Ovary (tissue), 9 donors: ENCODE measurements around the gene C1orf50. TPM values are rescaled to one million over a fixed set of nuclear protein-coding genes. Genes with fewer than 3 reads are reported as not detected.

Source experiments
- DNase-seq, 5 donors: peaks; one replicate each; pipeline ENCODE4 v3.0.0-alpha.2; 2019 to 2020
- H3K27ac ChIP-seq, 2 donors: fragments of 200-600 bp; one replicate each; pipeline versions ENCODE4 v1.5.1 to v1.8.0; 2019 to 2022
- H3K27me3 ChIP-seq: fragments of 200-600 bp; one replicate; pipeline ENCODE4 v1.8.0; 2022
- H3K36me3 ChIP-seq: fragments of 200-600 bp; sonication (generic); one replicate; pipeline ENCODE4 v1.5.1; 2019
- H3K4me1 ChIP-seq: one replicate; pipeline ENCODE4 v1.8.1; 2013; ENCODE audit warnings: mild to moderate bottlenecking, moderate library complexity; ENCODE audit not compliant: insufficient read depth
- H3K4me3 ChIP-seq: fragments of 200-600 bp; sonication (generic); one replicate; pipeline ENCODE4 v1.5.1; 2017
- H3K9me3 ChIP-seq, 2 donors: fragments of 200-600 bp in 1 of 2; sonication (generic) in 1 of 2; one replicate each; pipeline versions ENCODE4 v1.5.1 to v1.8.1; 2013 to 2019; ENCODE audit warnings: mild to moderate bottlenecking in 1 of 2, moderate library complexity in 1 of 2
- CTCF ChIP-seq, 3 donors: fragments of 450-650 bp in 2 of 3; fragments of 200-600 bp in 1 of 3; IDR thresholded peaks; one replicate each; pipeline versions ENCODE4 v1.5.1 to v1.8.0; 2016 to 2022; ENCODE audit warnings: antibody characterized with exemption in 3 of 3, mild to moderate bottlenecking in 1 of 3
- EP300 ChIP-seq: sonication (generic); formaldehyde crosslinking; IDR thresholded peaks from one replicate; pipeline ENCODE4 v1.6.1; 2017; ENCODE audit warnings: antibody characterized with exemption
- POLR2A ChIP-seq: fragments of 450-650 bp; IDR thresholded peaks from one replicate; pipeline ENCODE4 v1.6.1; 2017; ENCODE audit warnings: antibody characterized with exemption, mild to moderate bottlenecking, moderate library complexity
- WGBS, 3 donors: extraction: QIAGEN DNeasy Blood & Tissue Kit in 1 of 3; methylation state at CpG; one replicate each; pipeline versions ENCODE4 v1.1.5 to v1.1.7; 2013 to 2017; 5-methylcytosine and 5-hydroxymethylcytosine counted together
- intact Hi-C, 4 donors: fragments of 100-400 bp; cut with DNase I; formaldehyde crosslinking; loops; one replicate each; pipeline versions ENCODE4 v1.11.0 to v1.15.1; 2022 to 2023
- polyA plus RNA-seq, 2 donors: library from polyadenylated mRNA; stranded (reverse); fragments of 200-250 nt in 1 of 2; fragments of 350-450 nt in 1 of 2; fragmentation: Illumina TruSeq in 1 of 2; extraction: RNeasy Lipid Tissue Mini Kit (QIAGEN cat#74804) in 1 of 2; gene quantifications; one replicate each; pipeline ENCODE4 v1.2.3, GENCODE V29; 2013 to 2014
- total RNA-seq, 7 donors: library from RNA; depleted of rRNA in 2 of 7; stranded (reverse); fragments of >200 nt in 2 of 7; fragmentation: NEBNext Ultra II Directional in 3 of 7; extraction: Animal tissue kit (Norgen Biotek cat#: 25700) in 3 of 7; gene quantifications; one replicate each; pipeline versions ENCODE4 v1.1.0 to v1.2.4, GENCODE V29; 2016 to 2023
- donor health status: DM: no; HTN: no; CAD: no; lungs with moderate emphysema.
- donor health status: DM: no; HTN: no; CAD: no.
- donor health status: Bipolar disorder and iron deficiency.
- donor health status: DM: yes; HTN: yes; CAD: no.
- donor health status: DM: no; HTN: no; CAD: no.
- donor health status: DM: yes; HTN: yes; CAD: no.

The C1orf50 gene
- total and polyA plus RNA-seq, 9 donors, result 1.3 to 13.6 (median 5.8) TPM

DNA sequence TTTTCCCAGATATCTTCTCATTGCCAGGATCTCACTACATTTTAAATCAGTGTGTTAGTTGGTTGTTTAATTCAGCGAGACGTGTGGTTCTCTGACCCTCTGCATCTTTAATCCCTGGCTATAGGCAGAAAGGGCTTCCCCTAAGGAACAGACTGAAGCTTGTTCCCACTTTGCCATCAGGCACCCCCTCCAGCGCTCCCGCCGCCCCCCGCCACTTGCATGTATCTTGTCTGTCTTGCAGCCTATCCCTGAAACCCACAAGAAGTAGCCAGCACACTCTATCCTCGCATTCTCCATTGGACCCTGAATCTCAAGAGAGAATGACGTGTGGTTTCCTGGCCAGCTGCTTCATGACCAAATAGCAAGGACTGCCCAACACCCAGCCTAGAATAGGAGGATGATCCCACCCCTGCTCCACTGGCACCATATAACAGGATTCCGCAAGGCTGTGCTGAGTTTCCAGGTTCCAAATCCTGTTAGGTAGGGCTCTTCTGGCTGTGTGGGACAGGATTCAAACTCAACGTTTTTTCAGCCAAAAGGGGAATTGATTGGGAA lies 34.8 kb upstream of the C1orf50 start:
- H3K4me3 ChIP-seq, result no peak overlapping the region
- no peaks in the 10 kb centered on the region for H3K4me1 ChIP-seq
- TF ChIP-seq POLR2A (no peak), EP300 (no peak)
- H3K36me3 ChIP-seq, result no peaks in the 10 kb centered on the region
- intact Hi-C loops, result no loop called here
- no peaks in the 10 kb centered on the region for H3K27me3 ChIP-seq
- DNase-seq, result no peak
- H3K27ac ChIP-seq, result no peak overlapping the region
- H3K9me3 ChIP-seq, result no peaks in the 10 kb centered on the region
- WGBS, 3 donors, result 78 to 85% (median 80%) methylated on average over 10 of the region's 10 CpGs

GRCh38 chr1:42733415-42734200 lies 33.4 kb upstream of the C1orf50 start:
- H3K4me1 ChIP-seq, result no peaks in the 10 kb centered on the region
- DNase-seq, result no peak
- H3K4me3 ChIP-seq, result no peak overlapping the region
- intact Hi-C loops, result no loop called here
- H3K36me3 ChIP-seq, result no peaks in the 10 kb centered on the region
- no peaks in the 10 kb centered on the region for H3K27me3 ChIP-seq
- no peak overlapping the region for H3K27ac ChIP-seq
- H3K9me3 ChIP-seq, result no peaks in the 10 kb centered on the region
- 82 to 89% (median 84%) methylated on average over 12 of the region's 12 CpGs for WGBS, 3 donors
- TF ChIP-seq CTCF (IDR thresholded peaks at IDR 0.05), result no peak
- TF ChIP-seq POLR2A, result no peak
- TF ChIP-seq EP300, result no peak

- no peak overlapping the region for H3K4me3 ChIP-seq
- 83 to 86% (median 85%) methylated on average over 7 of the region's 7 CpGs for WGBS, 3 donors
- H3K27ac ChIP-seq, result no peak overlapping the region
- no peaks in the 10 kb centered on the region for H3K4me1 ChIP-seq
- intact Hi-C loops, result no loop called here
- DNase-seq, result no peak
- no peaks in the 10 kb centered on the region for H3K9me3 ChIP-seq
- H3K36me3 ChIP-seq, result no peaks in the 10 kb centered on the region
- TF ChIP-seq CTCF (IDR thresholded peaks at IDR 0.05), result no peak
- TF ChIP-seq EP300, result no peak
- TF ChIP-seq POLR2A, result no peak
- H3K27me3 ChIP-seq, result no peaks in the 10 kb centered on the region
Measured at GRCh38 chr1:42734201-42735035, 32.6 kb upstream of the C1orf50 start.

- Histone ChIP-seq H3K4me3 (no peak overlapping the region), H3K27ac (no peak overlapping the region), H3K9me3 (no peaks in the 10 kb centered on the region), H3K36me3 (no peaks in the 10 kb centered on the region), H3K4me1 (no peaks in the 10 kb centered on the region), H3K27me3 (no peaks in the 10 kb centered on the region)
- intact Hi-C loops, result no loop called here
- WGBS, 3 donors, result 68 to 82% (median 72%) methylated on average over 11 of the region's 11 CpGs
- TF ChIP-seq CTCF (IDR thresholded peaks at IDR 0.05) (no peak), EP300 (no peak), POLR2A (no peak)
- no peak for DNase-seq
Measured at GRCh38 chr1:42735056-42735455, 32.0 kb upstream of the C1orf50 start.
